ENCODE measurements around the gene YES1.

DNA sequence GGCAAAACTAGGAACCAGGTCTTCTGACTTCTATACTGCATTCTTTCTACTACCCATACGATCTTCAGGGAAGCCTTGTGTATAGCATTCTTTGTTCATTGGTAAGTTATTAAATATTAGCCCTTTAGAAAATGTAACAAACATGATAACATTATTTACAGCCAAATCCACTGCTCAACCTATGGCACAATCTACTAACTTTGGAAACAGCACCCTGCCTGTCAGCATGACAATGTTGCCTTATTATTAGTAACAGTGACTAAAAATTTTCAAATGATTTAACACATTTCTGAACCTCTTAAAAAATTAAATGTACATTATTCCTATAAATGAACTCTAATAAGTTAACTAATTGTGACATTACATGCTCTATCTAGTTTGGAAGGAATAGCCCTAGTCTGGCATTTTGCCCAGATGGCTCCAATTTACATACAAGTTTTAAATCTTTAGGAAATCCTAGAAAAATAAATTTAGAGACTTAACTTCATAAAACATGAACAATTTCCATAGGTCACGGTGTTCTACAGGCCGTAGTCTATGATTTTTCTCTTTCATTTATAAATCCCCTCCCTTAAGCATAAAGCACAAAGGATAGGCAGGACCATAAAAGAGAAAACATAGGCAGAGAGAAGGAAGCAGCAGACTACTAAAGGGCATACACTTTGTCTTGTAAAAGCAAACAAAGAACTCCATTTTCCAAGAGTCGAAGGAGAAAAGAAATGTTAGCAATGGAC is 33.7 kb downstream of the YES1 start:
- TF ChIP-seq NRF1 (IDR thresholded peaks at IDR 0.05; ENCODE audit: low read depth, low read length) (no peak), POLR2AphosphoS5 (IDR thresholded peaks at IDR 0.05; ENCODE audit: low read depth, low read length) (no peak), JUND (IDR thresholded peaks at IDR 0.05; ENCODE audit: low read length) (no peak), ZNF274 (IDR thresholded peaks at IDR 0.05; ENCODE audit: borderline replicate concordance, extremely low read depth, low read length) (no peak), FOSL1 (IDR thresholded peaks at IDR 0.05; ENCODE audit: insufficient read depth, low read depth, low read length) (no peak), MAFK (IDR thresholded peaks at IDR 0.05; ENCODE audit: low read depth, low read length) (no peak), EZH2 (IDR thresholded peaks at IDR 0.05; ENCODE audit: low read depth, low read length, severe bottlenecking) (no peak), RFX5 (IDR thresholded peaks at IDR 0.05; ENCODE audit: borderline replicate concordance, low read depth, low read length) (no peak)
- TF ChIP-seq, protein P1, sequence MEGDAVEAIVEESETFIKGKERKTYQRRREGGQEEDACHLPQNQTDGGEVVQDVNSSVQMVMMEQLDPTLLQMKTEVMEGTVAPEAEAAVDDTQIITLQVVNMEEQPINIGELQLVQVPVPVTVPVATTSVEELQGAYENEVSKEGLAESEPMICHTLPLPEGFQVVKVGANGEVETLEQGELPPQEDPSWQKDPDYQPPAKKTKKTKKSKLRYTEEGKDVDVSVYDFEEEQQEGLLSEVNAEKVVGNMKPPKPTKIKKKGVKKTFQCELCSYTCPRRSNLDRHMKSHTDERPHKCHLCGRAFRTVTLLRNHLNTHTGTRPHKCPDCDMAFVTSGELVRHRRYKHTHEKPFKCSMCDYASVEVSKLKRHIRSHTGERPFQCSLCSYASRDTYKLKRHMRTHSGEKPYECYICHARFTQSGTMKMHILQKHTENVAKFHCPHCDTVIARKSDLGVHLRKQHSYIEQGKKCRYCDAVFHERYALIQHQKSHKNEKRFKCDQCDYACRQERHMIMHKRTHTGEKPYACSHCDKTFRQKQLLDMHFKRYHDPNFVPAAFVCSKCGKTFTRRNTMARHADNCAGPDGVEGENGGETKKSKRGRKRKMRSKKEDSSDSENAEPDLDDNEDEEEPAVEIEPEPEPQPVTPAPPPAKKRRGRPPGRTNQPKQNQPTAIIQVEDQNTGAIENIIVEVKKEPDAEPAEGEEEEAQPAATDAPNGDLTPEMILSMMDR (IDR thresholded peaks at IDR 0.05; ENCODE audit: control extremely low read depth in 1 of 3, insufficient read depth in 1 of 3, low read depth in 1 of 3, low read length in 3 of 3): no peak
- TF ChIP-seq, protein P2, sequence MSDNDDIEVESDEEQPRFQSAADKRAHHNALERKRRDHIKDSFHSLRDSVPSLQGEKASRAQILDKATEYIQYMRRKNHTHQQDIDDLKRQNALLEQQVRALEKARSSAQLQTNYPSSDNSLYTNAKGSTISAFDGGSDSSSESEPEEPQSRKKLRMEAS (IDR thresholded peaks at IDR 0.05): no peak
